Peyer's patch (tissue), 4 donors: ENCODE measurements around the gene MLXIPL.

Experiments used
- POLR2A ChIP-seq, 2 donors: fragments of 450-650 bp; IDR thresholded peaks; one replicate each; pipeline ENCODE4 v1.5.1; 2017; ENCODE audit warnings: antibody characterized with exemption in 2 of 2, mild to moderate bottlenecking in 2 of 2, moderate library complexity in 2 of 2
- TF ChIP-seq, protein P1 (sequence below), 6 experiments: fragments of 450-650 bp in 4 of 6; fragments of 200-600 bp in 2 of 6; sonication (generic) in 1 of 6; IDR thresholded peaks; one replicate each; pipeline ENCODE4 v1.5.1; 2017 to 2019; ENCODE audit warnings: antibody characterized with exemption in 6 of 6, mild to moderate bottlenecking in 3 of 6, moderate library complexity in 1 of 6

DNA sequence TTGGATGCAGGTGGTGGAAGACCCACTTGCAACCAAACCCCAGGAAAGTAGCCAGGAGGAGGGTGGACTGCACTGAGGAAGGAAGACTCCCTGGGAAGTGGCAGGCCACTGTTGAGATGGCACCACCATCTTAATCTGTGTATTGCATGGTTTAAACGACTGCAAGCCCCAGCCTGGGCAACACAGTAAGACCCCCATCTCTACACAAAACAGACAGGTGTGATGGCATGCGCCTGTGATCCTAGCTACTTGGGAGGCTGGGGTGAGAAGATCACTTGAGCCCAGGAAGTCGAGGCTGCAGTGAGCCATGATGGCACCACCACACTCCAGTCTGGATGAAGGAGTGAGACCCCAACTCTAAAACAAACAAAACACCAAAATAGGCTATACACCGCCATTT is 57.2 kb downstream of the MLXIPL start:
- TF ChIP-seq, protein P1, sequence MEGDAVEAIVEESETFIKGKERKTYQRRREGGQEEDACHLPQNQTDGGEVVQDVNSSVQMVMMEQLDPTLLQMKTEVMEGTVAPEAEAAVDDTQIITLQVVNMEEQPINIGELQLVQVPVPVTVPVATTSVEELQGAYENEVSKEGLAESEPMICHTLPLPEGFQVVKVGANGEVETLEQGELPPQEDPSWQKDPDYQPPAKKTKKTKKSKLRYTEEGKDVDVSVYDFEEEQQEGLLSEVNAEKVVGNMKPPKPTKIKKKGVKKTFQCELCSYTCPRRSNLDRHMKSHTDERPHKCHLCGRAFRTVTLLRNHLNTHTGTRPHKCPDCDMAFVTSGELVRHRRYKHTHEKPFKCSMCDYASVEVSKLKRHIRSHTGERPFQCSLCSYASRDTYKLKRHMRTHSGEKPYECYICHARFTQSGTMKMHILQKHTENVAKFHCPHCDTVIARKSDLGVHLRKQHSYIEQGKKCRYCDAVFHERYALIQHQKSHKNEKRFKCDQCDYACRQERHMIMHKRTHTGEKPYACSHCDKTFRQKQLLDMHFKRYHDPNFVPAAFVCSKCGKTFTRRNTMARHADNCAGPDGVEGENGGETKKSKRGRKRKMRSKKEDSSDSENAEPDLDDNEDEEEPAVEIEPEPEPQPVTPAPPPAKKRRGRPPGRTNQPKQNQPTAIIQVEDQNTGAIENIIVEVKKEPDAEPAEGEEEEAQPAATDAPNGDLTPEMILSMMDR (IDR thresholded peaks at IDR 0.05): no peak
- no peak for TF ChIP-seq POLR2A (IDR thresholded peaks at IDR 0.05)
